ENCODE data around the gene ETDB. TPM values are rescaled to one million over a fixed set of nuclear protein-coding genes. Genes with fewer than 3 reads are reported as not detected.
"Not testable (repeated sequence)": the region's sequence is repeated elsewhere in the genome, so short reads cannot be mapped to it uniquely, and the experiment has no call there.

The ETDB gene
- total and polyA plus RNA-seq, 2 of the 13 experiments (the other 11 are each of a cell fraction or from before 2014, with no cell fraction given) = not detected

DNA sequence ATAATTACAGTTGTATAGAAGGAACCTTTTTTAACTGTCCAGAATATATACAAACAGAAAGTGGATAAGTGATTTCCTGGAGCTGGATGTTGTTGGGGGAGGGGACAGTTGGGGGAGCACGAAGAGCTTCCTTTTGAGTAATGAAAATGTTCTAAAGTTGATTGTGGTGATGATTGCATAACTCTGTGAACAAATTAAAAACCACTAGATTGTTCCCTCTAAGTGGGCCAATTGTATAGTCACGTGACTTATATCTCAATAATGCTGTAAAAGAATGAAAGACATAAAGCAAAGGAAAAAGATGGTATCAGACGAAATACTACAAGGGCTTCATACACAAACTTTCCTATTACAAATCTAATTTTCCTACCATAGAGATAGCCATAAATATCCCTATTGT is 48.2 kb upstream of the ETDB start:
- 0% methylated on average over 3 of the region's 3 CpGs for WGBS (ENCODE audit: low lambda C conversion rate)
- no peaks in the 10 kb centered on the region for H3K9me3 ChIP-seq (ENCODE audit: low read length)
- H3K9ac ChIP-seq (ENCODE audit: insufficient read depth, low read depth, low read length) = no peak overlapping the region
- H2AFZ ChIP-seq (ENCODE audit: low read length) = no peak overlapping the region
- no peaks in the 10 kb centered on the region for H4K20me1 ChIP-seq (ENCODE audit: insufficient read depth, low read length)
- H3K27ac ChIP-seq (ENCODE audit: extremely low read length, insufficient read depth, low read length) = no peak overlapping the region
- in situ Hi-C loops (cut with HindIII; ENCODE audit: extremely low pct_ligation_motif_present, low pct_unique_long_range_greater_than_20kb) (no loop called here), intact Hi-C loops (cut with micrococcal nuclease; ENCODE audit: unreplicated experiment) (no loop called here)
- no peaks in the 10 kb centered on the region for H3K79me2 ChIP-seq (ENCODE audit: insufficient read depth, low read length)
- H3K27me3 ChIP-seq (ENCODE audit: control insufficient read depth in 1 of 2, insufficient read depth in 2 of 2, low read length in 2 of 2) = 0 out of 5 replicates have a peak, but pooled peaks cover 0 to 3% of the 10 kb centered on the region in 2 experiments
- H3K4me2 ChIP-seq (ENCODE audit: low read depth, low read length) = no peak overlapping the region
- no peak for ATAC-seq
- no TSS peak for BruUV-seq (replicated peaks)
- POLR2A ChIA-PET = no interaction called here
- TF ChIP-seq ELF1 (CRISPR knock-in tag; IDR thresholded peaks at IDR 0.05) (no peak), U2AF2 (IDR thresholded peaks at IDR 0.05; ENCODE audit: low read depth, low read length) (no peak), NFKBIZ (CRISPR knock-in tag; IDR thresholded peaks at IDR 0.05) (no peak), RAD51 (IDR thresholded peaks at IDR 0.05; ENCODE audit: borderline replicate concordance) (peak; percentile 62), PCBP2 (optimal IDR thresholded peaks at IDR 0.05; ENCODE audit: low read depth, low read length, poor library complexity, severe bottlenecking) (no peak), ZNF180 (CRISPR knock-in tag; IDR thresholded peaks at IDR 0.05; ENCODE audit: borderline replicate concordance, low read depth) (no peak)
- TF ChIP-seq, protein P1, sequence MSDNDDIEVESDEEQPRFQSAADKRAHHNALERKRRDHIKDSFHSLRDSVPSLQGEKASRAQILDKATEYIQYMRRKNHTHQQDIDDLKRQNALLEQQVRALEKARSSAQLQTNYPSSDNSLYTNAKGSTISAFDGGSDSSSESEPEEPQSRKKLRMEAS (IDR thresholded peaks at IDR 0.05) = no peak
- TF ChIP-seq, protein P2, sequence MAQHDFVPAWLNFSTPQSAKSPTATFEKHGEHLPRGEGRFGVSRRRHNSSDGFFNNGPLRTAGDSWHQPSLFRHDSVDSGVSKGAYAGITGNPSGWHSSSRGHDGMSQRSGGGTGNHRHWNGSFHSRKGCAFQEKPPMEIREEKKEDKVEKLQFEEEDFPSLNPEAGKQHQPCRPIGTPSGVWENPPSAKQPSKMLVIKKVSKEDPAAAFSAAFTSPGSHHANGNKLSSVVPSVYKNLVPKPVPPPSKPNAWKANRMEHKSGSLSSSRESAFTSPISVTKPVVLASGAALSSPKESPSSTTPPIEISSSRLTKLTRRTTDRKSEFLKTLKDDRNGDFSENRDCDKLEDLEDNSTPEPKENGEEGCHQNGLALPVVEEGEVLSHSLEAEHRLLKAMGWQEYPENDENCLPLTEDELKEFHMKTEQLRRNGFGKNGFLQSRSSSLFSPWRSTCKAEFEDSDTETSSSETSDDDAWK (CRISPR knock-in tag; IDR thresholded peaks at IDR 0.05) = no peak
- no peaks in the 10 kb centered on the region for H3K36me3 ChIP-seq (replicated peaks in 1 of 2; ENCODE audit: control insufficient read depth in 1 of 2, insufficient read depth in 2 of 2, low read length in 2 of 2)
- DNase-seq (ENCODE audit: low spot score) = no peak
- CTCF ChIA-PET (ENCODE audit: low intra/inter-chr PET ratio, low total read pairs) = no interaction called here
- no peak overlapping the region for H3K4me3 ChIP-seq (replicated peaks in 1 of 3; ENCODE audit: insufficient read depth in 1 of 3, low read depth in 2 of 3, low read length in 3 of 3)
- FAIRE-seq = no peak
- H3K4me1 ChIP-seq (ENCODE audit: insufficient read depth, low read length) = no peaks in the 10 kb centered on the region

DNA sequence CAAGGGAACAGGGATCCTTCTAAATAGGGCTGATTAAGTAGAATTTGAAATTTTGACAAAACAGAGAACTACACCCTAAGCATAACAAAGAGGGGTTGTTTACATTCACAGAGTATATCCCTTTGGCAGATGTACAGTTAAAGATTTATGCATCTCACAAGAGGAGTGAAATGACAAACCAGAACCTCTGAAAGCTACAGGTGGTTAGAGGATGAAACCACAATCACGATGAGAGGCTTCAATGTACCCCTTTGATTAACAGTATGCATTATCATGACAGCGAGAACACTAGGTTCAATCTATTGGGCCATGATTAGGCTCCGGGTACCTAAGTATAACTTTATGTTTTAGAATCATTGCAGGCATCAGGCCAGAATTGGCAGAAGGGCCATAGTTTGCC is 34.4 kb upstream of the ETDB start:
- intact Hi-C loops (cut with micrococcal nuclease; ENCODE audit: unreplicated experiment) = not testable (repeated sequence)

DNA sequence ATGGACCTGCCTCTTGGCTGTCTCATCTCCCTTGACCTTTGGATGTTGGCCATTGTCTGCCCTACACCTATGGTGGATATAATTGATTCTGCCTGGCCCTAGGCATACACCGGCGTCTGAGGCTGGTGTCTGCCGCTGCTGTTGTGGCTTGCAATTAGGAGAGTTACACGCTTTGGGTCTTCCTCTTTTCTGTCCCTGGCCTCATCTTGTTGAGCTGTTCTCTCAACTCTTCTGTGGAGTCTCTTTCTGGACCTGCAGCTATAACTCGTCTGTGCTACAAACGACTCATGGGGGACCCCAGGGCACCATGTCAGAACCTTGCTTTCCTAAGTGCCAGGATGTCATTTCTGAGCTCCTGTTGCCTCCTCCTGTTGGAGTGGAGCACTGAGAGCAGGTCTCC is 5.8 kb upstream of the ETDB start:
- H3K4me2 ChIP-seq (ENCODE audit: low read depth, low read length); POLR2A ChIA-PET; H3K27ac ChIP-seq (ENCODE audit: extremely low read length, insufficient read depth, low read length); H3K9ac ChIP-seq (ENCODE audit: insufficient read depth, low read depth, low read length); H3K79me2 ChIP-seq (ENCODE audit: insufficient read depth, low read length); ATAC-seq; FAIRE-seq; H3K9me3 ChIP-seq (ENCODE audit: low read length); H3K4me1 ChIP-seq (ENCODE audit: insufficient read depth, low read length); H3K27me3 ChIP-seq (ENCODE audit: control insufficient read depth in 1 of 2, insufficient read depth in 2 of 2, low read length in 2 of 2); H2AFZ ChIP-seq (ENCODE audit: low read length); H3K4me3 ChIP-seq (replicated peaks in 1 of 3; ENCODE audit: insufficient read depth in 1 of 3, low read depth in 2 of 3, low read length in 3 of 3); BruUV-seq (replicated peaks); in situ Hi-C loops (cut with HindIII; ENCODE audit: extremely low pct_ligation_motif_present, low pct_unique_long_range_greater_than_20kb); DNase-seq (ENCODE audit: low spot score); H4K20me1 ChIP-seq (ENCODE audit: insufficient read depth, low read length); intact Hi-C loops (cut with micrococcal nuclease; ENCODE audit: unreplicated experiment); CTCF ChIA-PET (ENCODE audit: low intra/inter-chr PET ratio, low total read pairs); H3K36me3 ChIP-seq (replicated peaks in 1 of 2; ENCODE audit: control insufficient read depth in 1 of 2, insufficient read depth in 2 of 2, low read length in 2 of 2): not testable (repeated sequence)
- WGBS (ENCODE audit: low lambda C conversion rate) = no CpG with 5 or more reads among the region's 6 CpGs

More for the DNA sequence above, 34.4 kb upstream of the ETDB start:
- H3K27ac ChIP-seq (ENCODE audit: extremely low read length, insufficient read depth, low read length); H2AFZ ChIP-seq (ENCODE audit: low read length); in situ Hi-C loops (cut with HindIII; ENCODE audit: extremely low pct_ligation_motif_present, low pct_unique_long_range_greater_than_20kb); H3K36me3 ChIP-seq (replicated peaks in 1 of 2; ENCODE audit: control insufficient read depth in 1 of 2, insufficient read depth in 2 of 2, low read length in 2 of 2); ATAC-seq; H3K9ac ChIP-seq (ENCODE audit: insufficient read depth, low read depth, low read length); CTCF ChIA-PET (ENCODE audit: low intra/inter-chr PET ratio, low total read pairs); DNase-seq (ENCODE audit: low spot score); POLR2A ChIA-PET; BruUV-seq (replicated peaks); FAIRE-seq; H3K9me3 ChIP-seq (ENCODE audit: low read length); H3K4me1 ChIP-seq (ENCODE audit: insufficient read depth, low read length); H3K79me2 ChIP-seq (ENCODE audit: insufficient read depth, low read length); H3K4me2 ChIP-seq (ENCODE audit: low read depth, low read length); H4K20me1 ChIP-seq (ENCODE audit: insufficient read depth, low read length); H3K4me3 ChIP-seq (replicated peaks in 1 of 3; ENCODE audit: insufficient read depth in 1 of 3, low read depth in 2 of 3, low read length in 3 of 3); H3K27me3 ChIP-seq (ENCODE audit: control insufficient read depth in 1 of 2, insufficient read depth in 2 of 2, low read length in 2 of 2): not testable (repeated sequence)
- no CpG with 5 or more reads among the region's 3 CpGs for WGBS (ENCODE audit: low lambda C conversion rate)
